K562 (cell line): Measurements from ENCODE around the gene ACACB. TPM values are rescaled to one million over a fixed set of nuclear protein-coding genes. Genes with fewer than 3 reads are reported as not detected.

Experiments
- E2F1 ChIP-seq: sonication (generic); formaldehyde crosslinking; IDR thresholded peaks from 2 replicates; pipeline ENCODE4 v1.8.1; 2023; ENCODE audit warnings: mild to moderate bottlenecking, missing genetic modification reagents, moderate library complexity
- E2F3 ChIP-seq: fragments of 250-450 bp; sonication (Bioruptor Pico); IDR thresholded peaks from 2 replicates; pipeline ENCODE4 v1.4.0; 2020; ENCODE audit warnings: mild to moderate bottlenecking
- ELK3 ChIP-seq: fragments of 450-650 bp; formaldehyde crosslinking; IDR thresholded peaks from 2 replicates; pipeline ENCODE4 v1.4.0; 2020; ENCODE audit warnings: mild to moderate bottlenecking
- FIP1L1 ChIP-seq: fragments of 200-400 bp; formaldehyde crosslinking; IDR thresholded peaks from 2 replicates; pipeline ENCODE4 v1.6.1; 2018; ENCODE audit warnings: mild to moderate bottlenecking, low read depth, low read length; ENCODE audit not compliant: poor library complexity, severe bottlenecking
- MXI1 ChIP-seq: IDR thresholded peaks from 2 replicates; pipeline ENCODE4 v1.6.1; 2011; ENCODE audit warnings: low read depth, mild to moderate bottlenecking, improper control_type of control experiment, low read length
- PHTF2 ChIP-seq: fragments of 250-450 bp; sonication (Bioruptor Pico); IDR thresholded peaks from 2 replicates; pipeline ENCODE4 v1.5.0; 2021; ENCODE audit warnings: mild to moderate bottlenecking
- POLR2AphosphoS5 ChIP-seq: IDR thresholded peaks from 2 replicates; pipeline ENCODE4 v1.6.1; 2011; ENCODE audit warnings: mild to moderate bottlenecking, low read depth, low read length, moderate library complexity; ENCODE audit not compliant: control insufficient read depth, insufficient read depth
- POLR2B ChIP-seq: fragments of 450-650 bp; IDR thresholded peaks from 2 replicates; pipeline ENCODE4 v1.6.1; 2018; ENCODE audit warnings: low read depth; ENCODE audit not compliant: partially characterized antibody
- PRMT5 ChIP-seq: sonication (generic); formaldehyde crosslinking; IDR thresholded peaks from 2 replicates; pipeline ENCODE4 v1.5.0; 2020; ENCODE audit warnings: missing genetic modification reagents
- RHOXF2B ChIP-seq: fragments of 250-450 bp; sonication (Bioruptor Pico); conservative IDR thresholded peaks from 2 replicates; pipeline ENCODE4 v1.5.1; 2021
- TGIF2 ChIP-seq: sonication (generic); formaldehyde crosslinking; IDR thresholded peaks from 2 replicates; pipeline ENCODE4 v1.8.1; 2022; ENCODE audit warnings: mild to moderate bottlenecking, missing genetic modification reagents, moderate library complexity
- XRCC3 ChIP-seq: fragments of 450-650 bp; IDR thresholded peaks from 2 replicates; pipeline ENCODE4 v1.6.1; 2017; ENCODE audit warnings: mild to moderate bottlenecking, moderate library complexity
- ZBTB26 ChIP-seq: fragments of 450-650 bp; formaldehyde crosslinking; IDR thresholded peaks from 2 replicates; pipeline ENCODE4 v1.4.0; 2022; ENCODE audit warnings: missing genetic modification characterization
- ZBTB49 ChIP-seq: sonication (generic); formaldehyde crosslinking; IDR thresholded peaks from 2 replicates; pipeline ENCODE4 v1.8.0; 2022; ENCODE audit warnings: missing genetic modification reagents, mild to moderate bottlenecking, borderline replicate concordance
- ZNF239 ChIP-seq: fragments of 250-450 bp; sonication (Bioruptor Pico); IDR thresholded peaks from 2 replicates; pipeline ENCODE4 v1.4.0; 2020; ENCODE audit warnings: mild to moderate bottlenecking
- ZNF408 ChIP-seq: fragments of 250-450 bp; sonication (Bioruptor Pico); IDR thresholded peaks from 2 replicates; pipeline ENCODE4 v1.4.0; 2020; ENCODE audit warnings: low read depth, mild to moderate bottlenecking, moderate library complexity
- ZNF512 ChIP-seq: IDR thresholded peaks from 2 replicates; pipeline ENCODE4 v1.6.1; 2016; ENCODE audit warnings: missing genetic modification characterization, missing compliant biosample characterization
- ZNF561 ChIP-seq: fragments of 450-650 bp; formaldehyde crosslinking; conservative IDR thresholded peaks from 2 replicates; pipeline ENCODE4 v1.4.0; 2020; ENCODE audit warnings: mild to moderate bottlenecking, moderate library complexity
- ZNF740 ChIP-seq, 3 experiments: fragments of 200-800 bp in 1 of 3; sonication (Bioruptor generic) in 1 of 3; sonication (generic) in 1 of 3; formaldehyde crosslinking in 1 of 3; IDR thresholded peaks; 2 replicates each; pipeline versions ENCODE4 v1.6.1 to v1.8.0; 2016 to 2022; ENCODE audit warnings: mild to moderate bottlenecking in 2 of 3, missing compliant biosample characterization in 2 of 3, missing genetic modification characterization in 2 of 3, missing genetic modification reagents in 1 of 3
- polyA plus RNA-seq, 8 experiments: library from polyadenylated mRNA; depleted of rRNA in 4 of 8; stranded (reverse) in 5 of 8; unstranded in 3 of 8; fragments of >200 nt; fragmentation: Nextera tagmentation in 2 of 8; fragmentation: Illumina TruSeq in 1 of 8; extraction: Ambion mirVana in 2 of 8; extraction: Trizol in 1 of 8; gene quantifications; 2 replicates each; pipeline versions ENCODE4 v1.2.1 to v1.2.3, GENCODE V29; 2011 to 2014; ENCODE audit warnings: inconsistent platforms in 1 of 8, missing spikeins in 1 of 8
- total RNA-seq, 7 experiments: library from RNA; depleted of rRNA in 6 of 7; stranded (reverse); fragments of >200 nt in 6 of 7; fragmentation: Illumina TruSeq in 2 of 7; extraction: Trizol in 2 of 7; gene quantifications; 2 replicates each; pipeline versions ENCODE4 v1.2.1 to v1.2.3, GENCODE V29; 2011 to 2021; ENCODE audit warnings: low replicate concordance in 1 of 7

ACACB gene
- total and polyA plus RNA-seq, 9 of the 15 experiments (the other 6 are each of a cell fraction or from before 2014, with no cell fraction given) = 0.10 to 2.5 (median 0.83) TPM

- TF ChIP-seq ZNF740 (CRISPR knock-in tag; IDR thresholded peaks at IDR 0.05) (no peak), ZNF740 (tag; IDR thresholded peaks at IDR 0.05) (no peak), E2F3 (CRISPR knock-in tag) (peak; percentile 55), PRMT5 (CRISPR knock-in tag) (no peak), POLR2B (peak; percentile 65), E2F1 (CRISPR knock-in tag) (peak; percentile 78), POLR2AphosphoS5 (peak; percentile 45; the same call in 1 of the 2 replicates), ZNF512 (tag) (no peak), ZBTB26 (no peak), XRCC3 (no peak), ZBTB49 (CRISPR knock-in tag) (no peak), FIP1L1 (peak; percentile 35), ZNF239 (no peak), ZNF561 (CRISPR knock-in tag) (no peak), ZNF408 (CRISPR knock-in tag) (no peak), MXI1 (peak; percentile 96), PHTF2 (CRISPR knock-in tag) (no peak), ELK3 (CRISPR knock-in tag) (no peak), RHOXF2B (CRISPR knock-in tag) (no peak), TGIF2 (CRISPR knock-in tag) (0 out of 2 replicates have a peak, but pooled peaks have one; percentile 83)
Observed at GRCh38 chr12:109097435-109098182, 18.8 kb upstream of the ACACB start, which contains the start of gene UNG (continued).
